Ovary (tissue), 9 donors: ENCODE measurements around the gene SLC30A5. TPM values are rescaled to one million over a fixed set of nuclear protein-coding genes. Genes with fewer than 3 reads are reported as not detected.

ENCODE experiments used
- DNase-seq, 5 donors: peaks; one replicate each; pipeline ENCODE4 v3.0.0-alpha.2; 2019 to 2020
- H3K27ac ChIP-seq, 2 donors: fragments of 200-600 bp; one replicate each; pipeline versions ENCODE4 v1.5.1 to v1.8.0; 2019 to 2022
- H3K27me3 ChIP-seq: fragments of 200-600 bp; one replicate; pipeline ENCODE4 v1.8.0; 2022
- H3K36me3 ChIP-seq: fragments of 200-600 bp; sonication (generic); one replicate; pipeline ENCODE4 v1.5.1; 2019
- H3K4me1 ChIP-seq: one replicate; pipeline ENCODE4 v1.8.1; 2013; ENCODE audit warnings: mild to moderate bottlenecking, moderate library complexity; ENCODE audit not compliant: insufficient read depth
- H3K4me3 ChIP-seq: fragments of 200-600 bp; sonication (generic); one replicate; pipeline ENCODE4 v1.5.1; 2017
- H3K9me3 ChIP-seq, 2 donors: fragments of 200-600 bp in 1 of 2; sonication (generic) in 1 of 2; one replicate each; pipeline versions ENCODE4 v1.5.1 to v1.8.1; 2013 to 2019; ENCODE audit warnings: mild to moderate bottlenecking in 1 of 2, moderate library complexity in 1 of 2
- CTCF ChIP-seq, 3 donors: fragments of 450-650 bp in 2 of 3; fragments of 200-600 bp in 1 of 3; IDR thresholded peaks; one replicate each; pipeline versions ENCODE4 v1.5.1 to v1.8.0; 2016 to 2022; ENCODE audit warnings: antibody characterized with exemption in 3 of 3, mild to moderate bottlenecking in 1 of 3
- EP300 ChIP-seq: sonication (generic); formaldehyde crosslinking; IDR thresholded peaks from one replicate; pipeline ENCODE4 v1.6.1; 2017; ENCODE audit warnings: antibody characterized with exemption
- POLR2A ChIP-seq: fragments of 450-650 bp; IDR thresholded peaks from one replicate; pipeline ENCODE4 v1.6.1; 2017; ENCODE audit warnings: antibody characterized with exemption, mild to moderate bottlenecking, moderate library complexity
- WGBS, 3 donors: extraction: QIAGEN DNeasy Blood & Tissue Kit in 1 of 3; methylation state at CpG; one replicate each; pipeline versions ENCODE4 v1.1.5 to v1.1.7; 2013 to 2017; 5-methylcytosine and 5-hydroxymethylcytosine counted together
- intact Hi-C, 4 donors: fragments of 100-400 bp; cut with DNase I; formaldehyde crosslinking; loops; one replicate each; pipeline versions ENCODE4 v1.11.0 to v1.15.1; 2022 to 2023
- polyA plus RNA-seq, 2 donors: library from polyadenylated mRNA; stranded (reverse); fragments of 200-250 nt in 1 of 2; fragments of 350-450 nt in 1 of 2; fragmentation: Illumina TruSeq in 1 of 2; extraction: RNeasy Lipid Tissue Mini Kit (QIAGEN cat#74804) in 1 of 2; gene quantifications; one replicate each; pipeline ENCODE4 v1.2.3, GENCODE V29; 2013 to 2014
- total RNA-seq, 7 donors: library from RNA; depleted of rRNA in 2 of 7; stranded (reverse); fragments of >200 nt in 2 of 7; fragmentation: NEBNext Ultra II Directional in 3 of 7; extraction: Animal tissue kit (Norgen Biotek cat#: 25700) in 3 of 7; gene quantifications; one replicate each; pipeline versions ENCODE4 v1.1.0 to v1.2.4, GENCODE V29; 2016 to 2023
- donor health status: DM: no; HTN: no; CAD: no; lungs with moderate emphysema.
- donor health status: DM: no; HTN: no; CAD: no.
- donor health status: Bipolar disorder and iron deficiency.
- donor health status: DM: yes; HTN: yes; CAD: no.
- donor health status: DM: no; HTN: no; CAD: no.
- donor health status: DM: yes; HTN: yes; CAD: no.

SLC30A5 gene
- total and polyA plus RNA-seq, 9 donors = 25.6 to 61.5 (median 46.2) TPM

DNA sequence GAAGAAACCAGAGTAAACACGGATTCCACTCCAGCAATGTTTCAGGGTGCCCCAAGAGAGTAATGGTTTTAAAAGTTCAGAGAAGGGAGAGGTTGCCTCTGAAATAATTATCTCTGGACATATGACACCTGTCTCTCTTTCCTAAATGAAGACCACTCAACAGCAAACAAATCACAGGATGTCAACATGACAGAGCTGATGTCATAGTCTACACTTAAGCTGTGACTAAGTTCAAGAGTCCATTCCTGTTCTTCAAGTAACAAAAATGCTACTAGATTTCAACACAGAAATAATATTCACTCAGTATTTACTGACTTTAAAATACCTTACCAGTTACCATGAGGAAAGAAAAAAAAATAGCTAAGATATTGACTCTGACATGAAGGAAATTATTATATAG is 44.7 kb upstream of the SLC30A5 start:
- H3K4me3 ChIP-seq = no peak overlapping the region
- no peak for DNase-seq
- H3K4me1 ChIP-seq = no peaks in the 10 kb centered on the region
- H3K36me3 ChIP-seq = no peaks in the 10 kb centered on the region
- TF ChIP-seq EP300 (no peak), POLR2A (no peak), CTCF (IDR thresholded peaks at IDR 0.05) (no peak)
- H3K27ac ChIP-seq = no peak overlapping the region
- WGBS, 3 donors = 50 to 82% (median 69%) methylated on average over 1 of the region's 1 CpG
- H3K27me3 ChIP-seq = no peaks in the 10 kb centered on the region
- no peaks in the 10 kb centered on the region for H3K9me3 ChIP-seq
- intact Hi-C loops = loop anchor here in 1 of 4 donors (2.0 kb wide), 1 partner anchor 44 kb away; no protein-coding TSS in a partner anchor

DNA sequence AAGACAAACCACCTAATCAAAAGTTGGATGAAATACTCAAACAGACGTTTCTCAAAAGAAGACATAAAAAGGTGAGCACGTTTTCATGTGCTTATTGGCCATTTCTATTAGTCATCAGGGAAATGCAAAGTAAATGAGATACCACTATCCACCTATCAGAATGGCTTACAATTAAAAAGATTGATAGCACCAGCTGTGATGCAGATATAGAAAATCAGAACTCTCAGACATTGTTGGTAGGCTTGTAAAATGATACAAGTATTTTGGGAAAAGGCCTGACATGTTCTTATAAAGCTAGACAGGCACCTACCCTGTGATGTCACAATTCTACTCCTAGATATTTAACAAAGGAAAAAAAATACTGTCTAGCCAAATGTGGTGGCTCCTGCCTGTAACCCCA is 44.0 kb upstream of the SLC30A5 start:
- Histone ChIP-seq H3K9me3 (no peaks in the 10 kb centered on the region), H3K27me3 (no peaks in the 10 kb centered on the region), H3K4me1 (no peaks in the 10 kb centered on the region), H3K36me3 (no peaks in the 10 kb centered on the region), H3K27ac (no peak overlapping the region), H3K4me3 (no peak overlapping the region)
- WGBS, 3 donors = 30 to 44% (median 32%) methylated on average over 2 of the region's 2 CpGs
- no peak for DNase-seq
- intact Hi-C loops = loop anchor here in 1 of 4 donors (2.0 kb wide), 1 partner anchor 43 kb away; no protein-coding TSS in a partner anchor
- TF ChIP-seq EP300 = no peak
- TF ChIP-seq POLR2A = no peak
- TF ChIP-seq CTCF (IDR thresholded peaks at IDR 0.05) = no peak

DNA sequence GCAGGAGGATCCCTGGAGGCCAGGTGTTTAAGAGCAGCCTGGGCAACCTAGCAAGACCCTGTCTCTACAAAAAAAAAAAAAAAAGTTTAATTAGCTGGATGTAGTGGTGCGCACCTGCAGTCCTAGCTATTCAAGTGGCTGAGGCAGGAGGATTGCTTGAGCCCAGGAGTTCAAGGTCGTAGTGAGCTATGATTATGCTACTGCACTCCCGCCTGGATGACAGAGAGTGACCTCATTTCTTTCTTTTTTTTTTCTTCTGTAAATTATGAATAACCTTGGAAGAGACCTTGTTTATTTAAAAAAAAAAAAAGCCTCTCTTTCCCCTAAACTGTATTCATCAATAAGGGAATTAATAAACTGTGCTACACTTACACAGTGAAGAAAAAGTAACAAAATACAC is 43.6 kb upstream of the SLC30A5 start:
- DNase-seq = no peak
- Histone ChIP-seq H3K27me3 (no peaks in the 10 kb centered on the region), H3K4me1 (no peaks in the 10 kb centered on the region), H3K27ac (no peak overlapping the region), H3K36me3 (no peaks in the 10 kb centered on the region), H3K4me3 (no peak overlapping the region), H3K9me3 (no peaks in the 10 kb centered on the region)
- 14 to 33% (median 21%) methylated on average over 3 of the region's 3 CpGs for WGBS, 3 donors
- intact Hi-C loops = no loop called here
- TF ChIP-seq CTCF (IDR thresholded peaks at IDR 0.05) = no peak
- no peak for TF ChIP-seq EP300
- TF ChIP-seq POLR2A = no peak

DNA sequence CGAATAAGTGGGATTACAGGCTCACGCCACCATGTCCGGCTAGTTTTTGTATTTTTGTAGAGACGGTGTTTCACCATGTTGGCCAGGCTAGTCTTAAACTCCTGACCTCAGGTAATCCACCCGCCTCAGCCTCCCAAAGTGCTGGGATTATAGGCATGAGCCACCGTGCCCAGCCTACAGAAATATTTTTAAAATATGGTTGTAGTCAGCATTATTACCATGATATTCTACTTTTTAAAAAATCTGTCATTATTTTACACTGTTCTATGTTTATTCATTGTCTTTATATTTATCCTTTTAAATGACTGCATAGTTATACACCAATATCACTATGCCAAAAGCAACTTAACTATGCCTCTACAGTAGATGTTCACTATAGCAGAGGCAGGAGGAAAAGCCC is 41.6 kb upstream of the SLC30A5 start:
- no peaks in the 10 kb centered on the region for H3K4me1 ChIP-seq
- no peak overlapping the region for H3K4me3 ChIP-seq
- WGBS, 3 donors = 88 to 92% (median 90%) methylated on average over 6 of the region's 6 CpGs
- H3K9me3 ChIP-seq = no peaks in the 10 kb centered on the region
- no peak for TF ChIP-seq POLR2A
- no peak for TF ChIP-seq EP300
- no peak for TF ChIP-seq CTCF (IDR thresholded peaks at IDR 0.05)
- DNase-seq = no peak
- intact Hi-C loops = no loop called here
- H3K27me3 ChIP-seq = no peaks in the 10 kb centered on the region
- no peak overlapping the region for H3K27ac ChIP-seq
- no peaks in the 10 kb centered on the region for H3K36me3 ChIP-seq
